GM18861 (cell line): ENCODE data around the gene ITIH1.

ENCODE experiments used
- ATAC-seq: cut with Tn5 transposase; IDR thresholded peaks from one replicate; pipeline ENCODE4 v1.9.1; 2021; ENCODE audit not compliant: unreplicated experiment

Gene ITIH1

DNA sequence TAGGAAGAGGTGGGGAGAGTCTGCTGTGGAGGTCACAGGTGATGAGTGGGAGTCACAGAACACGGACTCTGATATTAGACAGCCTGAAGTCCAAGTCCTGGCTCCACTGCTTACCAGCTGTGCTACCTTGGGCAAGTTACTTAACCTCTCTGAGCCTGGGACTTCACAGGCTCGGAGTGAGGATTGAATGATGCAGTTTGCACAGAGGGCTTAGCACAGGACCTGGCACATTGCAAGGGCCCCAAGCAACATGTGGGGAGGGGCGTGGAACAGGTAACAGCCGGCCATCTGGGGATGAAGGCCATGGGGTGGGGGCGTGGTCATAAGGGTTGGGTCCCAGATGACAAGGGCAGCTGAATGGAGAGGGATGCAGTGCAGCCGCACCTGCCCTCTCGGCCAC is 12.9 kb downstream of the ITIH1 start:
- ATAC-seq, result no peak

DNA sequence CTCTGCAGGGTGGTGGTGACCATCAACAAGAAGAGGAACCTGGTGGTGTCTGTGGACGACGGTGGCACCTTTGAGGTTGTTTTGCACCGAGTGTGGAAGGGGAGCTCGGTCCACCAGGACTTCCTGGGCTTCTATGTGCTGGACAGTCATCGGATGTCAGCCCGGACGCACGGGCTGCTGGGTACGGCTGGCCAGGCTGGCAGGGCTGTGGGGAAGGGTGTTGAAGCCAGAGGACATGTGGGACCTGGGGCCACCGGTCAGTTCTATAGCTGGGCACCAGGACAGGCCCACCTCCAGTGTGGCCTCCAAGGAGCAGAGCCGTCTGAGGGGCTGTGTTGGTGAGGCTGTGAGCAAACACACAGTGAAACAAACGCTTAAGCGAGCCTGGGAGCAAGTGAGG is 13.3 kb downstream of the ITIH1 start:
- no peak for ATAC-seq

DNA sequence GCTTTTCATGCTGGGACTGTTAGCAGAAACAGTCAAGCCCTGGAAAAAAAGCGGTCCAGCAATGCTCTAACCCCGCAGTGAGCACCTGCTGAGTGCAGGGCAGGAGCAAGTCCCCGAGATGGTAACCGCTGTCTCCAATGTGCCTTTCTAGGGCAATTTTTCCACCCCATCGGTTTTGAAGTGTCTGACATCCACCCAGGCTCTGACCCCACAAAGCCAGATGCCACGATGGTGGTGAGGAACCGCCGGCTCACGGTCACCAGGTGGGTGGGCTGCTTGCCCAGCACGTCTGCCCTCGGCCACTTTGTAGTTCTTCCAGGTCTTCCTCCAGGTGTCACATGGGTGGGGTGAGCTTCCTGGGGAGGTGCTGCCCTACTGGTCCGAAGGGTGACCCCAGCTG is 14.0 kb downstream of the ITIH1 start:
- ATAC-seq, result no peak

DNA sequence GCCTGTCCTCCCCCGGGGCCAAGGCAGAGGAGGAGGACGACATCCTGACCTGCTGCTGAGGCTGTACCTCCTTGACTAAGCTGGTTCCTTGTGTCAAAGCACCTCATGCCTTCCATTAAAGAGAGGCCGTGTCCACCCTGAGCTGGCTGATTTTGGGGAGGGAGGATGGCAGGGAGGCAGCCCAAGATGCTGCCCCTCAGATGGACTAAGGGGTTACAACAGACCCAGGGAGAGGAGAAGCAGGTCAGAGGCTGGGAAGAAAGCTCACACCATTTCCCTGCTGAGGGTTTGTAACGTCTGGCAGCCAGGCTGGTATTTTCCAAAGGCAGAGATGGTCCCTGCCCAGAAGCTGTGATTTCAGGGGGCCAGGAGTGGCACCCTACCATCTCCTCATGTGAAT is 14.5 kb downstream of the ITIH1 start:
- ATAC-seq, result no peak

DNA sequence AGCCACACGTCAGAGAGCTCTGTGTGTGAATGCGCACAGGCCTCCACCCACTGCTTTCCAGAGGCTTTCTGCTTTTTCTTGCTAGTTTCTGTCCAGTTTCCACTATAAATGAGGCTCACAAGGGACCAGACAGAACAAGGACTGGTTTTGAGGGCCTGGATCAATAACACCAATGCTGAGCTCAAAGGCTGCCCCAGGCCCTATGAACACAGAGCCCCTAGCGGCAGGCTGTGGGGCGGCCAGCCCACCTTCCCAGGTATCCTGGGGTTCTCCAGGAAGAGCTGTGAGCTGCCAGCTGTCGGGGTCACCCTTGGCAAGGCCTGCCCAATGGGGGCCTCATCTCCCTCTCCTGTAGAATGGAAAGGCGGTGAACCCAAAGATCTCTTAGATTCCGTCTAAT is 15.0 kb downstream of the ITIH1 start:
- ATAC-seq, result no peak

DNA sequence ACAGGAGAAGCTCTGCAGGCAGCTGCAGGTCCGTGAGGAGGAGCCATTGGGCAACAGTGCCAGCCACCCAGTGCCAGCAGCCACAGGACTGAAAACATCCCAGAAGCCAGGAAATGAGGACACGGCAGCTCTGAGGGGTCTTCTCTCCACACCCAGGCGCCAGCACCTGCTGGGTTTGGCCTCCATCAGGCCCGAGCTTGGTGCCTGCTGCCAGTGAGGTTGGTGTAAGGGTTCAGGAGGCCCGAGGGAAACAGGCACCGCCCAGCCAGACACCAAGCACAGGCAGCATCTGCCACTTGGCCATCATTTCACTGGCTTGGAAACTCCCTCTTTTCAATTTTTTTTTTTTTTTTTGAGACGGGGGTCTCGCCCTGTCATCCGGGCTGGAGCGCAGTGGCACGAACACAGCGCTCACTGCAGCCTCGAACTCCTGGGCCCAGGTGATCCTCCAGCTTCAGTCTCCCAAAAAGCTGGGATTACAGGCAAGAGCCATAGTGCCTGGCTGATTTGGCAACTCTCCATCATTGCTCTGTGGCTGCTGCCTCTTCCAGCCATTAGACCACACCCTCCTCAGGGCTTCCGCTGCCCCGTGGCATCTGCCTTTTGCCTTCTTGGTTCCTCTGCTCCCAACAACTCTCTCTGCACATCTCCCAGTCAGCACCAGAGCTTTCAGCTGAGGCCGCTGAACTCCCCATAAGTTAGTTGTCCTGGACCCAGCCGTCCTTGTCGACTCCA is 15.7 kb downstream of the ITIH1 start:
- ATAC-seq, result no peak

DNA sequence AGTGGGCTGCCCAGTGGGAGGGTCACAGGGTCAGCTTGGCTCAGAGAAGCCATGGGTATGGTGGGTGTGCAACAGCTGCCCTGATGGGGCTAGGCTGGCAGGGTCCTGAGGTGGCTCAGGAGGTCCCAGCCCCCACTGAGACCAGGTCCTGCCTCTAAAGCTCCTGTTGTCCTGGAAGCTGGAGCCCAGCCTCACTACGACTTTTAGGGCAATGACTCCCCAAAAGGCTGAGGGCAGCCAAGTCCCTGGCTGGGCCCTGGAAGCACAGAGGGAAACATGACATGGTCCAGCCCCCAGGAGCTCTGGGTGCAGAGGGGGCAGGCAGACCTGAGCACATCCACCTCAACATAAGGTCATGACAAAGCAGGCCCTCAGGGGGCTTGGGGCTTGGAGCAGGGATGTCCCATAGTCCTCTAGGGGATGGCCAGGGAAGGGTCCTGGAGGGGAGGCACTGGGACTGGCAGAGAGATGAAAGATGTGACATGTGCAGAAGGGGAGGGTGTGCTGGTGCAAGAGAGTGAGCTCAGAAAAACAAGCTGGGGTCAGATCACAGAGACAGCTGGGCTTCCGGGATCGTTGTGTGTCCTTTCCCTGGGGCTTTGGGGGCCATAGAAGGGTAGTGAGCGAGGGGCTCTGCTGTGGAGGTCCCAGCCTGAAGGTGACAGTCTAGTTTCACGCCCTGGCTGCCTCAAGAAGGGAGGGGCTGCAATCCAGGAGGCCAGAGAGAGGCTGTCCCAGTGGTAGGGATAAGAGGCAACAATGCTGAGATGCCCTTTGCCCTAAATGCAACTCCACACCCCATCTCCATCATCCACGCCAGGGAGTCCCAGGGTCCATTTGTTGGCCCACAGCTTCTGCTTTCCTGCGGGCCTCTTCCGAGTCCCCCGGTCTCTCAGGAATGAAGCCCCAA is 16.6 kb downstream of the ITIH1 start:
- no peak for ATAC-seq

DNA sequence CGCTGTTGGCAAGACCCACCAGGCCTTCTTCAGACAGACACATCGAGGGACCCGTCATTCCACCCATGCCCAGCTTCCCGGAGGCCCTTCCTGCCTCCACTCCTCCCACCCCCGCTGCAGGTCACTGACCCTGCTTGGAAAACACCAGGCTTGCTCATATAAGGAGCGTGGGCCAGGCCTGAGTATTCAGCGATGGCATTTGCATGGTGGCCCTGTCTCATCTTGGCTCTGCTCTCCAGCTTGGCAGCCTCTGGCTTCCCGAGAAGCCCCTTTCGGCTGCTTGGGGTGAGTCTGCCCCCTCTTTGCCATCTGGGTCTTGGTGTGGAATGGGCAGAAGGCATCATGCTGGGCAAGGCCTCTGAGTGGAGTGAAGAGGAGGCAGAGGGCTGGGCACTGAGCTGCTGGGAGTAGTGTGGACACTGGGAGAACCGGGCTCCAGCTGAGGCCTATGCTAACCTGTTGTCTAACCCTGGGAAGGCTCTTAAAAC is 17.3 kb downstream of the ITIH1 start, which contains the start of gene ITIH3:
Gene ITIH3 (plus strand): TSS at position 185 of the 488 bp plus-strand sequence. CDS start 8 bp downstream, at position 193.
- ATAC-seq, result no peak

DNA sequence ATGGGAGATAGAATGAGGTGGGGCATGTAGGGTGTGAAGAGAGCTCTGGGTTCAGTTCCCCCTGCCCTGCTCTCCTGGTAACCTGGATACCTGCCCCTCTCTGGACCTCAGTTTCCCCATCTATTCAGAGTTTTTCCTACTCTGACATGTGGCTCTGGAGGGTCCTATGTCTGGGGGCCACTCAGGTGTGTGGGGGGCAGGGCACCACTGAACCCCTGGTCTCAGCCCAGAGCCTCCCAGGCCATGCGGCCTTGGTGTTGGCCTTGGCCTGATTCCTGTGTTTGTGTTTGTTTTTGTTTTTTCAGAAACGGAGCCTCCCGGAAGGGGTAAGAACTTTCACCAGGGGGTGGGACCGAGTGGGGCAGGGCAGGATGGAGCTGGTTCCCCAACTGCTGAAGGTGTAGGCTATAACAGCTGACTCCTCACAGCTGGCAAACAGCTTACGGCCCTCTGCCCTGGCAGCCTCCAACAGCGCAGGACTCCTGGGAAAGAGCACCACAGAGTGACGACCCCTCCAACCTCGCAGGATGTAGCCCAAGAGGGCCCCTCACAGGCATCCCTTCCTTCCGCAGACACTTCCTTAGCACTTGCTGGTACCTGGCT is 18.0 kb downstream of the ITIH1 start:
- no peak for ATAC-seq

DNA sequence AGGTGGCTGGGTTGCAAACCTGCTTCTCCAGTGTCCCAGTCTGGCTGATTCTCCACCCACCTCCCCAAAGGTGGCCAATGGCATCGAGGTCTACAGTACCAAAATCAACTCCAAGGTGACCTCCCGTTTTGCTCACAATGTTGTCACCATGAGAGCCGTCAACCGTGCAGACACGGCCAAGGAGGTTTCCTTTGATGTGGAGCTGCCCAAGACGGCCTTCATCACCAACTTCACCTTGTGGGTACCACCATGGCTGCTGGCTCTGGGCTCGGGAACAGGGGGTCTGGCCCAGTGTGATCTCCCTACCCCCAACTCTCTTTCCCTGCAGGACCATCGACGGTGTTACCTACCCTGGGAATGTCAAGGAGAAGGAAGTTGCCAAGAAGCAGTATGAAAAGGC is 19.0 kb downstream of the ITIH1 start:
- no peak for ATAC-seq

DNA sequence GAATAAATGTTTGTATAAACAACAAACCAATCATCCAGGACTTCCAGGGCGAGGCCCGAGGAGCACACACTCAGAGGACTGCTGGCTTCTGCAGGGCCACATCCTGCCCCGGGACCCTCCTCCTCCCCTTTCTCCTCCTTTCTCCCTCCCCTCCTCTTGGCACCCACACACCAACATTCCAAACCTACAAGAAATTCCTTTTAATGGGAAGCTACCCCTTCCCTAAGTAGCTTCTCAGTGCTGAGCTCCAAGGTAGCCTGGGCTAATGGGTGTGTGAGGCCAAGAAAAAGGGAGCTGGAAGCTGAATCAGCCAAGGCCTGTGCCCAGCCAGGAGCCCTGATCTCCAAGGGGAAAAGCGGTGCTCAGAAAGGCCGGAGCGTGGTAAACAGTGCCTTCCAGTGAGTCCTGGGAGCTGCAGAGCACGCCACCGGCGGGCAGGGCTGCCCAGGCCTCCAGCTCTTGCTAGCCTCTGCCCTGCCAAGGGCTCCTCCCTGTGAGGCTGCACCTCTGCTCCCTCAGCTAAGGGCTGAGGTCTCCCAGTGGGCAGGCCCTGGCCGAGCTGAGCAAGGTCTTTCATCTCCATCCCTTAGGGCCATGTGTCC is 21.1 kb downstream of the ITIH1 start:
- no peak for ATAC-seq

DNA sequence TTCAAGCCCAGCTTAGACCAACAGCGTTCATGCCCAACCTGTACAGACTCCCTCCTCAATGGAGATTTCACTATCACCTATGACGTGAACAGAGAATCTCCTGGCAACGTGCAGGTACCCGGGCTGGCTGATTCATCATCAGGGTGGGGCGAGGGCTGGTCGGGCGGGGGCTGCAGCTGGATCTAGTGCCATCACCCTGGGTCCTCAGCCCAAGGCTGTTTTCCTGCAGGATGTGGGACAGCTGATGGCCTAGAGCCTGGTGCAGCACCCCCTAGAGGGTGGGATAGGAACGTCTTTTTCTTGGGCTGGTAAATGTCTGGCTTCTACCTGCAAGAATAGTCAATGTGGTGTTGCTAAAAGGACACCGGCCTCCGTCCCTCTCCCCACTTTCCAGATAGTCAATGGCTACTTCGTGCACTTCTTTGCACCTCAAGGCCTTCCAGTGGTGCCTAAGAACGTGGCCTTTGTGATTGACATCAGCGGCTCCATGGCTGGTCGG is 21.6 kb downstream of the ITIH1 start:
- no peak for ATAC-seq

DNA sequence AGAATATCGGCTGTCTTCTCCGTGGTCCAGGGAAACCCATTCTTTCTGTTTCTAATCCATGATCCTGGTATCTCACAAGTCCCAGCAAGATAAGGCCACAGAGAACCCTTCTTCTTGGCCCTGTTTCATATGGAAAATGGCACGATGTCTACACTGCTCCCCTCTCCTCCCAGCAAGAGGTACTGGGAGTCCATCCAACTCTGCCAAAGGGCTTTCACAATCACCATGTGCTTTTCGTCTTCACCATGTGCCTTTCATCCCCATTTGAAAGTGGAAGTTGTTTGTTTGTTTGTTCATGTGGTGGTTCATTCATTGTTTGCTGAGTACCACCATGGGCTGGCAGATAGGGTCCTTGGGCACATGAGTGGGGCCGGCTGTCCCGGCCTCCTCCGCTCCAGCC is 22.7 kb downstream of the ITIH1 start:
- no peak for ATAC-seq

DNA sequence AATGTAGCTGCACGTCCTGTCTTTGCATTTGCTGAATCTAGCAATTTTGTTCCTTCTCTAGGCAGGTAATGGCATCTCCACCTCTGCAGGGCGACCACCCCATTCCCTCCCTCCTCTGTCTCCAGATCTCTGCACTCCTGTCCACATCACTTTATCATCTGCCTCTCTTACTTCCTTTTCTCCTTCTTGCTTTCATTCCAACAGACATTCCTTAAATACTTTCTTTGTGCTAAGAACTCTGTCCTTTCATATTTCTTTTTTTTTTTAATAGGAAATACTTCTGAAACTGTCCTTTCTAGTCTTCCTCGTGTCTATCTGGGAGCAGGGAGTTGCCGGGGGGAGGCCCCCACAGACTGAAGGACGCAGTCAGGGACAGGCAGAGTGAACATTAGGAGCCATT is 24.4 kb downstream of the ITIH1 start:
- no peak for ATAC-seq

DNA sequence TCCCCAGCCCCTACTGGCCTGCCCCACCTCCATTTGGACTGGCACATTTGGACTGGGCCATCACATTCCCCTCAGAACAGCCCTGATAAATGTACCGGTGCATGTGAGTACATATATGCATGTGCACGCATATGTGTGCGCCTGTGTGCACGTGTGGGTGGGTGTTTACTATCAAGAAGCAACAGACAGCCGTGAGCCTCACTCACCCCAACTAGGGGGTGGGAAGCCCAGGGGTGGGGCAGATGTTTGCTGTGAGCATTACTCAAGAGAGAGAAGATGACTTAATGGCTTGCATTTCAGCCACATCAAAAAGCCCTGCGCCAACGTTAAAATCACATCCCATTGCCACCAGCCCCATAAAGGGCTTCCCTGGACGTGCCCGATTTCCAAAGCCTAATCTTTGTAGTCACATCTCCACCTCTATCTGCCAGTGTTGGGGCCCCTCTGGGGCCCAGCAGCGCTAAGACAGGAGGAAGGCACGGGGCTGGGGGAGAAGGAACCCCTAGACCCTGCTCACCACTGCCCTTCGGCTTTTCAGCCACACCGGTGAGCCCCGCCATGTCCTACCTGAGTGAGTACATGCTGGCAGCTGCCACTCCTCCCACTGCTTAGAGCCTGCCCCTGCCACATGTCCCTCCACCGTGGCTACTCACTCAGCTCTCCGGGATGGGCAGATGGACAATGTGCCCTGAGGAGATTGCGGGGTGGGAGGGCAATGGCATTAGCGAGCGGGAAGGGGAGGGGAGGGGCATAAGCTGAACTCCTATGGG is 28.1 kb downstream of the ITIH1 start:
- ATAC-seq, result no peak

DNA sequence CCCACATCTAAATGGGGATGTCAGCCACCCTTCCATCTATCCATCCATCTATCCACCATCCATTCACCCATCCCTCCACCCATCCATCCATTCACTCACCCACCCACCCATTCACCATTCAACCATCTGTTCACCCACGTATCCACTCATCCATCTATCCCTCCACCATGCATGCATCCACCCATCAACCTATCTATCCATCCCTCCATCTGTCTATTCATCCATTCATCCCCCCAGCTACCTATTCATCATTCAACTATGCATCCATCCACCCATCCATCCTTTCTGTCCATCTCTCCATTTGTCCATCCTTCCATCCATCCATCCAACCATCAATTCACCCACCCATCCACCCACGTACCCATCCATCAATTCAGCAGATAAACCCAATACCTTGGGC is 31.8 kb downstream of the ITIH1 start:
- no peak for ATAC-seq

DNA sequence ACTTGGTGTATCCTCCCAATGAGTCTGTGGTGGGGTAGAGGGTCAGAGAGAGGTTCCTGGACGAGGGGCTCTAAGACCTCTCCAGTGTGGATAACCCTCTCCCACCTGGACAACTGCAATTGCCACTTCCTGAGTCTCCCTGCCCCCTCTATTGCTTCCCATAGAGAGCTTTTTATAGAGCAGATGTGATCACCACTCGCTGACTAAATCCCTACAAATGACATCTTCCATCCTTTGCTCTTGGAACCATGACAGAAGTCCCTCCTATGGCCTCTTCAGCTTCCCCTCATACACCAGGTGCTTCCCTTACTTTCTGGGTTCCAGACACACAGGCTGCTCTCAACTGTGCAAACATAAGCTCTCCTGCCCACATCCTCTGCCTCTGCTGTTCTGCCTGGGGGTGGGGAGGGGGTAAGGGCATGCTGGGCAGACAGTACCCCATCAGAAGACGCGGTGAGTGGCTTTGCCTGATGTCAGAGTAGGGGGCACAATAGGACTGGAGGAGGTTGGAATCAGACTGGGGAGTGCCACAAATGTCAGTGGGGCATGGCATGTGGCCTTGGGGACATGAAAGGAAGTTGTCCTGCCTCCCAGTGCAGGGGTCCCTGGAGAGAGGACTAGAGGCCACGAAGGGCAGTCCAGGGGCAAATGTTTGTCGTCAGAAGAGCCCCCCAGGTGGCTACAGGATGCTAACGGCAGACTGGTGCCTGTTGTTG is 32.4 kb downstream of the ITIH1 start:
- no peak for ATAC-seq

DNA sequence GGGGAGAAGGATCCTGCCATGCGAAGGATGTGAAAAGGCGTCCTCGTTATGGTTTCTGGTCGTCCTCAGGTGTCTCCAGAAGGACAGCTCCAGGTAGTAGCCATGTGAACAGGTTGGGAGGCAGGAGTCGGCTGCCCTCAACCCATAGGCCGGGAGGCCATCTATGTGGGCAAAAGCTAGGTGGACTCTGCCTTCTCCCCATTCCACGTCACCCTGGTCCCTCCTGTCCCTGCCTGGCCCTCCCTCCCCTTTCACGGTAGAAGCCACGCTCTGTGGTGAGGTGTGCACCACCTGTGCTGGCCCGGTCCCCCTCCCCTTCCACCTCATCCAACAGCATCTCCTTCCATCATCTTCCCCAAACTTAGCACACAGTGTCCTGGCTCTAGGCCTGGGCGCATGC is 33.5 kb downstream of the ITIH1 start:
- ATAC-seq, result no peak

DNA sequence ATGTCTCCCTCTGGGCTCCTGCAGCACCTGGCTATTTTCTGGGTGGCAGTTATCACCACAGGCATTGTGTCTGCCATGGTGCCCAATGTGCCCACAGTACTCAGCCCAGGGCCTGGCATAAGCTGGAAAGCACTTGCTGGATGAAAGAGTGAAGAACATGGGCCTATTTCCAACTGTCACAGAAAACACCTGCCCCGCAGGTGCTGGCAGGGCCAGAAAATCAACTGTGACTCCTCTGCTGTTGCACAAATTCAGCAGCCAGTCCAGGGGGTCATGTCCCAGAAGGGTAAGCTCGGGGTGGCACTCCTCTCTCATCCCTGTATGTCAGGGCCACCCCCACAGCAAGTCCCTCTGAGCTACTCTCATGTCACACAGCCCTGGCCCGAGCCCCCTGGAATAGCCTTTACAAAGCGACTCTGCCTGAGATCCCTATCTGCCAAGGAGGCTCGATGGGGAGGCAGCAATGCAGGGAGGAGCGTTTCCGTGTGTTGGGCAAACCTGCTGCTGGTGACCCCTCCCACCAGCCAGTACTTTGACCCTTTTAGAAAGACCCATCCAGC is 34.1 kb downstream of the ITIH1 start:
- ATAC-seq, result no peak
